Measurements from ENCODE around the gene ESRRB.

Gene ESRRB

GRCh38 chr14:76537906-76538647 is 162.1 kb downstream of the ESRRB start:
- ATAC-seq = no peak; the same call in 1 of the 3 replicates
- TF ChIP-seq ESRRG (CRISPR knock-in tag; IDR thresholded peaks at IDR 0.05) = no peak
- TF ChIP-seq PPARA (CRISPR knock-in tag; IDR thresholded peaks at IDR 0.05; ENCODE audit: borderline replicate concordance) = no peak
- TF ChIP-seq ZFP3 (CRISPR knock-in tag; IDR thresholded peaks at IDR 0.05) = no peak
- TF ChIP-seq SNAI2 (CRISPR knock-in tag; IDR thresholded peaks at IDR 0.05) = no peak
- no peak for TF ChIP-seq ARNTL (CRISPR knock-in tag; IDR thresholded peaks at IDR 0.05; ENCODE audit: borderline replicate concordance, low read depth)
- no peak for TF ChIP-seq GLIS3 (CRISPR knock-in tag; IDR thresholded peaks at IDR 0.05)
- no peak for TF ChIP-seq CREB5 (CRISPR knock-in tag; IDR thresholded peaks at IDR 0.05; ENCODE audit: low read depth)
- TF ChIP-seq ISL1 (CRISPR knock-in tag; IDR thresholded peaks at IDR 0.05) = no peak
- no peak for TF ChIP-seq ZFP30 (CRISPR knock-in tag; IDR thresholded peaks at IDR 0.05)
- no peak for TF ChIP-seq TCF4 (CRISPR knock-in tag; IDR thresholded peaks at IDR 0.05; ENCODE audit: borderline replicate concordance)
- TF ChIP-seq ZC3H10 (CRISPR knock-in tag; IDR thresholded peaks at IDR 0.05) = no peak

- TF ChIP-seq ZC3H10 (CRISPR knock-in tag; IDR thresholded peaks at IDR 0.05) = no peak
- no peak for TF ChIP-seq TCF4 (CRISPR knock-in tag; IDR thresholded peaks at IDR 0.05; ENCODE audit: borderline replicate concordance)
- TF ChIP-seq ESRRG (CRISPR knock-in tag; IDR thresholded peaks at IDR 0.05) = no peak
- TF ChIP-seq PPARA (CRISPR knock-in tag; IDR thresholded peaks at IDR 0.05; ENCODE audit: borderline replicate concordance) = no peak
- TF ChIP-seq BACH2 (CRISPR knock-in tag; IDR thresholded peaks at IDR 0.05; ENCODE audit: borderline replicate concordance) = no peak
- no peak for TF ChIP-seq ARNTL (CRISPR knock-in tag; IDR thresholded peaks at IDR 0.05; ENCODE audit: borderline replicate concordance, low read depth)
- TF ChIP-seq CSDC2 (CRISPR knock-in tag; IDR thresholded peaks at IDR 0.05) = no peak
- TF ChIP-seq CREB5 (CRISPR knock-in tag; IDR thresholded peaks at IDR 0.05; ENCODE audit: low read depth) = no peak
- no peak for TF ChIP-seq SNAI2 (CRISPR knock-in tag; IDR thresholded peaks at IDR 0.05)
- no peak for TF ChIP-seq POU6F1 (CRISPR knock-in tag; IDR thresholded peaks at IDR 0.05; ENCODE audit: borderline replicate concordance, low read depth)
- no peak for TF ChIP-seq TSHZ2 (CRISPR knock-in tag; IDR thresholded peaks at IDR 0.05)
- TF ChIP-seq GLIS3 (CRISPR knock-in tag; IDR thresholded peaks at IDR 0.05) = no peak
- TF ChIP-seq TOX (CRISPR knock-in tag; IDR thresholded peaks at IDR 0.05; ENCODE audit: borderline replicate concordance) = no peak
- ATAC-seq = no peak
These were observed 162.7 kb downstream of the ESRRB start for GRCh38 chr14:76538648-76539008.

GRCh38 chr14:76539130-76539529 is 163.2 kb downstream of the ESRRB start:
- no peak for ATAC-seq
- TF ChIP-seq ZNF565 (CRISPR knock-in tag; conservative IDR thresholded peaks at IDR 0.05; ENCODE audit: low read depth) (no peak), ISL1 (CRISPR knock-in tag; IDR thresholded peaks at IDR 0.05) (no peak), ESRRG (CRISPR knock-in tag; IDR thresholded peaks at IDR 0.05) (no peak), ZNF70 (CRISPR knock-in tag; IDR thresholded peaks at IDR 0.05) (no peak), RARB (CRISPR knock-in tag; IDR thresholded peaks at IDR 0.05) (no peak), SNAI2 (CRISPR knock-in tag; IDR thresholded peaks at IDR 0.05) (no peak), PATZ1 (CRISPR knock-in tag; IDR thresholded peaks at IDR 0.05; ENCODE audit: borderline replicate concordance) (no peak), PPARA (CRISPR knock-in tag; IDR thresholded peaks at IDR 0.05; ENCODE audit: borderline replicate concordance) (no peak), CSRNP3 (CRISPR knock-in tag; IDR thresholded peaks at IDR 0.05) (no peak), CSDC2 (CRISPR knock-in tag; IDR thresholded peaks at IDR 0.05) (no peak), ZFP3 (CRISPR knock-in tag; IDR thresholded peaks at IDR 0.05) (no peak)
